ENCODE data around the gene CILP2. TPM values are rescaled to one million over a fixed set of nuclear protein-coding genes. Genes with fewer than 3 reads are reported as not detected.

Gene CILP2
- total and polyA plus RNA-seq, 9 of the 15 experiments (the other 6 are each of a cell fraction or from before 2014, with no cell fraction given) = 0.04 to 0.35 (median 0.05) TPM; not detected in 2

DNA sequence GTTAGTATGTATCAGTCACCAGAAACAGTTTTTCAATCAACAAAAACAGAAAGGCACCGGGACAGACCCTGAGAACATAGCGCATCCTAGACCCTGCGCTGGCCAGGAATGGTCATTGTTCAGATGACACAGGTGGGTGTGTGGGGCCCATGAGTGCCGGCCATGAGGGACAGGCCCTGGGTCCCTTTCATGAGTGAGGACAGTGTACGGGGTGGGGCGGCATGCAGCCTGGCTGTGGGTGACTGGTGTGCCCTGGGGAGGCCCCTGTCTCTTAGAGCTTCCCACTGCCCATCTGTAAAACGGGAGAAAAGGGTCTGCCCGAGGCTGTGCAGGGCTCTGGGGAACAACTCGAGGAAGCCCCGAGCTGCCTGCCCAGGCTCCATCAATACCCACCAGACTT lies 54.6 kb downstream of the CILP2 start:
- Histone ChIP-seq H3K36me3 (ENCODE audit: control insufficient read depth, insufficient read depth, low read length) (no peaks in the 10 kb centered on the region), H3K4me1 (replicated peaks in 1 of 2; ENCODE audit: control insufficient read depth in 2 of 2, insufficient read depth in 2 of 2, low read length in 2 of 2) (peaks cover 0 to 6% of the 10 kb centered on the region in 2 experiments; a peak in 3 of 5 replicates), H4K20me1 (replicated peaks; ENCODE audit: control insufficient read depth, insufficient read depth, low read length) (no peaks in the 10 kb centered on the region), H3K4me3 (no peak overlapping the region), H3K27ac (ENCODE audit: extremely low read depth, low read depth, low read length) (no peak overlapping the region), H3K9ac (ENCODE audit: insufficient read depth in 1 of 2, low read depth in 2 of 2, low read length in 2 of 2) (no peak overlapping the region), H3K4me2 (ENCODE audit: insufficient read depth, low read length) (no peak overlapping the region), H3K79me2 (ENCODE audit: control insufficient read depth, insufficient read depth, low read length) (no peaks in the 10 kb centered on the region), H3K9me3 (replicated peaks; ENCODE audit: control insufficient read depth, insufficient read depth, low read depth, low read length) (no peaks in the 10 kb centered on the region), H2AFZ (ENCODE audit: low read depth, low read length) (no peak overlapping the region), H3K9me1 (ENCODE audit: control insufficient read depth, insufficient read depth, low read length) (no peaks in the 10 kb centered on the region), H3K27me3 (ENCODE audit: control insufficient read depth in 2 of 2, insufficient read depth in 2 of 2, low read length in 2 of 2) (peaks cover 0 to 8% of the 10 kb centered on the region in 2 experiments; a peak in 2 of 5 replicates)
- ChIA-PET CTCF (ENCODE audit: low intra/inter-chr PET ratio) (no interaction called here), POLR2A (no interaction called here)
- 42% methylated on average over 9 of the region's 10 CpGs for WGBS (ENCODE audit: insufficient coverage, low coverage, missing lambda C conversion rate)
- in situ Hi-C loops (cut with MboI) = no loop called here
- FAIRE-seq = no peak
- intact Hi-C loops (cut with micrococcal nuclease) = no loop called here
- no TSS peak for BruUV-seq (replicated peaks)
- no peak for ATAC-seq
- DNase-seq (ENCODE audit: extremely low read depth in 1 of 4, low spot score in 3 of 4) = no peak
- TF ChIP-seq C11orf30 (IDR thresholded peaks at IDR 0.05; ENCODE audit: low read depth) = no peak
- TF ChIP-seq, protein P1, sequence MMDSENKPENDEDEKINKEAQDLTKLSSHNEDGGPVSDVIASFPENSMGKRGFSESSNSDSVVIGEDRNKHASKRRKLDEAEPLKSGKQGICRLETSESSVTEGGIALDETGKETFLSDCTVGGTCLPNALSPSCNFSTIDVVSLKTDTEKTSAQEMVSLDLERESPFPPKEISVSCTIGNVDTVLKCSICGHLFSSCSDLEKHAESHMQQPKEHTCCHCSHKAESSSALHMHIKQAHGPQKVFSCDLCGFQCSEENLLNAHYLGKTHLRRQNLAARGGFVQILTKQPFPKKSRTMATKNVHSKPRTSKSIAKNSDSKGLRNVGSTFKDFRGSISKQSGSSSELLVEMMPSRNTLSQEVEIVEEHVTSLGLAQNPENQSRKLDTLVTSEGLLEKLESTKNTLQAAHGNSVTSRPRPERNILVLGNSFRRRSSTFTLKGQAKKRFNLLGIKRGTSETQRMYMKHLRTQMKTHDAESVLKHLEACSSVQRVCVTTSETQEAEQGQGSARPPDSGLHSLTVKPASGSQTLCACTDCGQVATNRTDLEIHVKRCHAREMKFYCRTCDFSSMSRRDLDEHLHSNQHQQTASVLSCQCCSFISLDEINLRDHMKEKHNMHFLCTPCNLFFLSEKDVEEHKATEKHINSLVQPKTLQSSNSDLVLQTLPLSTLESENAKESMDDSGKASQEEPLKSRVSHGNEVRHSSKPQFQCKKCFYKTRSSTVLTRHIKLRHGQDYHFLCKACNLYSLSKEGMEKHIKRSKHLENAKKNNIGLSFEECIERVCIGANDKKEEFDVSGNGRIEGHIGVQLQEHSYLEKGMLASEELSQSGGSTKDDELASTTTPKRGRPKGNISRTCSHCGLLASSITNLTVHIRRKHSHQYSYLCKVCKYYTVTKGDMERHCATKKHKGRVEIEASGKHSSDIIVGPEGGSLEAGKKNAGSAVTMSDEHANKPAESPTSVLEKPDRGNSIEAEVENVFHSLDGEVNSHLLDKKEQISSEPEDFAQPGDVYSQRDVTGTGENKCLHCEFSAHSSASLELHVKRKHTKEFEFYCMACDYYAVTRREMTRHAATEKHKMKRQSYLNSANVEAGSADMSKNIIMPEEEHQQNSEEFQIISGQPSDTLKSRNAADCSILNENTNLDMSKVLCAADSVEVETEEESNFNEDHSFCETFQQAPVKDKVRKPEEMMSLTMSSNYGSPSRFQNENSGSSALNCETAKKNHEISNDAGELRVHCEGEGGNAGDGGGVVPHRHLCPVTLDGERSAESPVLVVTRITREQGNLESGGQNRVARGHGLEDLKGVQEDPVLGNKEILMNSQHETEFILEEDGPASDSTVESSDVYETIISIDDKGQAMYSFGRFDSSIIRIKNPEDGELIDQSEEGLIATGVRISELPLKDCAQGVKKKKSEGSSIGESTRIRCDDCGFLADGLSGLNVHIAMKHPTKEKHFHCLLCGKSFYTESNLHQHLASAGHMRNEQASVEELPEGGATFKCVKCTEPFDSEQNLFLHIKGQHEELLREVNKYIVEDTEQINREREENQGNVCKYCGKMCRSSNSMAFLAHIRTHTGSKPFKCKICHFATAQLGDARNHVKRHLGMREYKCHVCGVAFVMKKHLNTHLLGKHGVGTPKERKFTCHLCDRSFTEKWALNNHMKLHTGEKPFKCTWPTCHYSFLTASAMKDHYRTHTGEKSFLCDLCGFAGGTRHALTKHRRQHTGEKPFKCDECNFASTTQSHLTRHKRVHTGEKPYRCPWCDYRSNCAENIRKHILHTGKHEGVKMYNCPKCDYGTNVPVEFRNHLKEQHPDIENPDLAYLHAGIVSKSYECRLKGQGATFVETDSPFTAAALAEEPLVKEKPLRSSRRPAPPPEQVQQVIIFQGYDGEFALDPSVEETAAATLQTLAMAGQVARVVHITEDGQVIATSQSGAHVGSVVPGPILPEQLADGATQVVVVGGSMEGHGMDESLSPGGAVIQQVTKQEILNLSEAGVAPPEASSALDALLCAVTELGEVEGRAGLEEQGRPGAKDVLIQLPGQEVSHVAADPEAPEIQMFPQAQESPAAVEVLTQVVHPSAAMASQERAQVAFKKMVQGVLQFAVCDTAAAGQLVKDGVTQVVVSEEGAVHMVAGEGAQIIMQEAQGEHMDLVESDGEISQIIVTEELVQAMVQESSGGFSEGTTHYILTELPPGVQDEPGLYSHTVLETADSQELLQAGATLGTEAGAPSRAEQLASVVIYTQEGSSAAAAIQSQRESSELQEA (IDR thresholded peaks at IDR 0.05; ENCODE audit: low read depth) = no peak
- TF ChIP-seq, protein P2, sequence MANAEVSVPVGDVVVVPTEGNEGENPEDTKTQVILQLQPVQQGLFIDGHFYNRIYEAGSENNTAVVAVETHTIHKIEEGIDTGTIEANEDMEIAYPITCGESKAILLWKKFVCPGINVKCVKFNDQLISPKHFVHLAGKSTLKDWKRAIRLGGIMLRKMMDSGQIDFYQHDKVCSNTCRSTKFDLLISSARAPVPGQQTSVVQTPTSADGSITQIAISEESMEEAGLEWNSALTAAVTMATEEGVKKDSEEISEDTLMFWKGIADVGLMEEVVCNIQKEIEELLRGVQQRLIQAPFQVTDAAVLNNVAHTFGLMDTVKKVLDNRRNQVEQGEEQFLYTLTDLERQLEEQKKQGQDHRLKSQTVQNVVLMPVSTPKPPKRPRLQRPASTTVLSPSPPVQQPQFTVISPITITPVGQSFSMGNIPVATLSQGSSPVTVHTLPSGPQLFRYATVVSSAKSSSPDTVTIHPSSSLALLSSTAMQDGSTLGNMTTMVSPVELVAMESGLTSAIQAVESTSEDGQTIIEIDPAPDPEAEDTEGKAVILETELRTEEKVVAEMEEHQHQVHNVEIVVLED (CRISPR knock-in tag; IDR thresholded peaks at IDR 0.05) = no peak
- TF ChIP-seq CBX8 (IDR thresholded peaks at IDR 0.05; ENCODE audit: borderline replicate concordance, extremely low read depth, low read depth, low read length, poor library complexity, severe bottlenecking) = no peak
- TF ChIP-seq, protein P3, sequence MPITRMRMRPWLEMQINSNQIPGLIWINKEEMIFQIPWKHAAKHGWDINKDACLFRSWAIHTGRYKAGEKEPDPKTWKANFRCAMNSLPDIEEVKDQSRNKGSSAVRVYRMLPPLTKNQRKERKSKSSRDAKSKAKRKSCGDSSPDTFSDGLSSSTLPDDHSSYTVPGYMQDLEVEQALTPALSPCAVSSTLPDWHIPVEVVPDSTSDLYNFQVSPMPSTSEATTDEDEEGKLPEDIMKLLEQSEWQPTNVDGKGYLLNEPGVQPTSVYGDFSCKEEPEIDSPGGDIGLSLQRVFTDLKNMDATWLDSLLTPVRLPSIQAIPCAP (CRISPR knock-in tag; IDR thresholded peaks at IDR 0.05; ENCODE audit: borderline replicate concordance) = no peak
- no peak for TF ChIP-seq PHF21A (IDR thresholded peaks at IDR 0.05; ENCODE audit: borderline replicate concordance, low read depth)
- no peak for TF ChIP-seq NKRF (IDR thresholded peaks at IDR 0.05; ENCODE audit: borderline replicate concordance)
- no peak for TF ChIP-seq NFE2 (IDR thresholded peaks at IDR 0.05; ENCODE audit: low read depth)
- no peak for TF ChIP-seq GABPA (tag; conservative IDR thresholded peaks at IDR 0.05; ENCODE audit: low read depth)
- no peak for TF ChIP-seq ELF4 (CRISPR knock-in tag; IDR thresholded peaks at IDR 0.05)

Data from K562 (cell line).